Retinal pigment epithelial cell (primary cell): ENCODE results near the gene S100A6.
A peak's percentile ranks its signal among the peaks of the same experiment; 100 is the strongest.

Experiments used
- DNase-seq: peaks from one replicate; pipeline ENCODE4 v3.0.0-alpha.2; 2010; ENCODE audit warnings: low read depth
- H3K4me3 ChIP-seq: 2 replicates; pipeline ENCODE4 v1.5.1; 2011; ENCODE audit warnings: mild to moderate bottlenecking, low read length, control low read depth, moderate library complexity
- TF ChIP-seq, protein P1 (sequence below): conservative IDR thresholded peaks from 2 replicates; pipeline ENCODE4 v1.5.1; 2011; ENCODE audit warnings: low read depth, low read length, control low read depth, inconsistent platforms

S100A6 gene

DNA sequence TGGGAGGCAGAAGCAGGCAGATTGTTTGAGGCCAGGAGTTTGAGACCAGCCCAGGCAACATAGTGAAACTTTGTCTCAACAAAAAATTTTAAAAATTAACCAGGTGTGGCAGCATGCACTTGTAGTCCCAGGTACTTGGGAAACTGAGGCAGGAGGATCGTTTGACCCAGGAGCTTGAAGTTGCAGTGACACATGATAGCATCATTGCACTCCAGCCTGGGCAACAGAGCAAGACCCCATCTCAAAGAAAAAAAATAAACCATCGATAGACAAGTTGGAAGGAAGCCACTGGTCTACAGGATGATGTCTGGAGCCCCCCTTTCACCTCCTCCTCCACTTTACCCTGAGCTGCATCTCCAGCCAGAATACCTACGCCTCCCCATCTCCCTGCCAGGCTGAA lies 16.5 kb downstream of the S100A6 start:
- no peak overlapping the region for H3K4me3 ChIP-seq
- TF ChIP-seq, protein P1, sequence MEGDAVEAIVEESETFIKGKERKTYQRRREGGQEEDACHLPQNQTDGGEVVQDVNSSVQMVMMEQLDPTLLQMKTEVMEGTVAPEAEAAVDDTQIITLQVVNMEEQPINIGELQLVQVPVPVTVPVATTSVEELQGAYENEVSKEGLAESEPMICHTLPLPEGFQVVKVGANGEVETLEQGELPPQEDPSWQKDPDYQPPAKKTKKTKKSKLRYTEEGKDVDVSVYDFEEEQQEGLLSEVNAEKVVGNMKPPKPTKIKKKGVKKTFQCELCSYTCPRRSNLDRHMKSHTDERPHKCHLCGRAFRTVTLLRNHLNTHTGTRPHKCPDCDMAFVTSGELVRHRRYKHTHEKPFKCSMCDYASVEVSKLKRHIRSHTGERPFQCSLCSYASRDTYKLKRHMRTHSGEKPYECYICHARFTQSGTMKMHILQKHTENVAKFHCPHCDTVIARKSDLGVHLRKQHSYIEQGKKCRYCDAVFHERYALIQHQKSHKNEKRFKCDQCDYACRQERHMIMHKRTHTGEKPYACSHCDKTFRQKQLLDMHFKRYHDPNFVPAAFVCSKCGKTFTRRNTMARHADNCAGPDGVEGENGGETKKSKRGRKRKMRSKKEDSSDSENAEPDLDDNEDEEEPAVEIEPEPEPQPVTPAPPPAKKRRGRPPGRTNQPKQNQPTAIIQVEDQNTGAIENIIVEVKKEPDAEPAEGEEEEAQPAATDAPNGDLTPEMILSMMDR, result no peak
- no peak for DNase-seq

DNA sequence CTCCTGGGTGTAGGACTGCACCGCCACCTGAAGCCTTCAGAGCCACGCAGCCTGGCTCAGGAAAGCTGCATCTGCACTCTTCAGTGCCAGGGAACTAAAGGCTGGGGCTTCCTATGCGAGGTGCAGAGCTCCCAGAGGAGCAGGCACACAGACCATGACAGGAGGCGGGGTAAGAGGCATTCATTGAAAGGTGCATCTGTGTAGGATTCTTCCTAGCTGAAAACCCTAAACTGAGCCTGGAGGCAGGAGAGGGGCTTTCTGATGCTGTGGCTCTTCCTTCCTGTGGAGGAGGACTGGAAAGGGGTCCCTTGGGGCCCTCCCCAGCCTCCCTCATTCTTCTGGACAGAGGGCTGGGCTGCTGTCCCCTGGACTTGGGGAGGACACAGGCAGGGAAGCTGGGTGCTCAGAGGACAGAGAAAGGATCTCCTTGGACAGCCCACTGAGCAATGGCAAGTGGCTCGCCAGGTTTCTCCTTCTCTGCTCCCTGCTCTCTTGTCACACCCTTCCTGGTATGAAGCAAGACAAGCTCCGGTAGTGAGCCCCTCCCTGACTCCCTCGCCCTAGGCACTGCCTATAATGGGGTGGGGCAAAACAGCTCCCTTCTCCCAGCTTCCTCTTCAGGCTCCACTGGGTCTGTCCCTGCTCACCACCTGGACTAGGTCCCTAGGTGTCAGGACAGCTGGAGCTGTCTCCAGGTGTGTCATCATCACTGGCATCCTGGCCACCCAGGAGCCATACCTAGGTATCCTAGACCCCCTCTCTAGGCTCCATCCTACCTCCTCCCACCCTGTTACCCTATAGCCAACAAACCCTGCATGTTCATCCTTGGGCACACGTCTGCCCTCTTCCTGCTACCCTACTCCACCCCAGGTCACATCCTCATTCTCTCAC lies 20.0 kb downstream of the S100A6 start:
- TF ChIP-seq, protein P1, result no peak
- no peak for DNase-seq
- no peak overlapping the region for H3K4me3 ChIP-seq

DNA sequence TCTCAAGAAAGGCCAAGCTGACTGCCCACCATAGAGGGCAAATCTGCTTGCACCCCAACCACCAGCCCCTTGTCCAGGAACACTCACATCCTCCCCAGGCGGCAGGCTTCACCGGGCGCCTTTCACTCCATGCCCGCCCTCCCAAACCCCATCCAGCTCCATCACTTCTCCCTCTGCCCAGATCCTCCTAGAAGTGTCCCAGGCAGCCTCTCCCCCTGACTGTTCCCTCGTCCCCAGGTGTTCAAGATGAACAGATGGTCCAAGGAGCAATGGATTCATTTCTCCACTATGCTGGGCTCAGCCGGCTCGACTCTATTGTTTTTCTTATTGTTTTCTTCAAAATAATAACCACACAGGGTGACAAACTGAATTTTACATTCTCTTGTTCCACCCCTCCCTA lies 22.1 kb downstream of the S100A6 start:
- no peak overlapping the region for H3K4me3 ChIP-seq
- TF ChIP-seq, protein P1, result no peak
- DNase-seq, result no peak

DNA sequence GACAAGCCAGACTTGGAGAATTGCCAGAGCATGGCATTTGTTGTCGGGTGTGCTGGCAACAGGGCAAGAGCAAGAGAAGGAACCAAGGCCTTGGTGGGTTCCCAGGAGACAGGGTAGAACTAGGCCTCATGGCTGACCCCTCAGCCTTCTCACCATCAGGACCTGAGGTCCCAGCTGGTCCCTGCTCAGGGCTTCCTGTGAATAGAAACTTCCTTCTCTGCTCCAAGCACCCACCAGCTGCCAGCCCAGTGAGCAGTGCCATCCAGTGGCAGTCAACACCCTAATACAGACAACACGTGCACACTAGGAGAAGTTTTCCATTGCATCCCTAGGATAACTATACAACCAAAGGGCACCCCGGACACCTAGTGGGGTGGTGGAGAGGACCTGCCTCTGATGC lies 22.8 kb downstream of the S100A6 start:
- TF ChIP-seq, protein P1, result peak; percentile 10
- DNase-seq, result no peak
- no peak overlapping the region for H3K4me3 ChIP-seq

DNA sequence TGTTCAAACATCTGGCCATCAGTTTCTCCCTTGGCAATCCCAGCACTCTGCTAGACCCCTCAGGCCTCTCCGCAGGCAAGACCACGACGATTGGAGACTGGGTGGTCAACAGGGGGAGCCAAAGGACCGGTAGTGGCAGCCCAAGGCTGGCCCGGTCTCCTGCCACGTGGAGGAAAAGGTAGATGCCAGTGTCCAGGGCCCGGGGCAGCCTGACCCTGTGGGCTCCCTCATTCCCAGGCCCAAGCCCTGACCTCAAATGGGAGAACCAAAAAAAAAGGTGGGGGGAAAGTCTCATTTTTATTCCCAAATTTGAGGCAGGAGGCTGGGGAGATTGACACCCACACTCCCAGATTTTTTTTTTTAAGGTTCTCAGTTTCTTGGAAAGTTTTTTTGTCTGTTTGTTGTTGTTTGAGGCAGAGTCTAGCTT lies 24.8 kb downstream of the S100A6 start:
- no peak overlapping the region for H3K4me3 ChIP-seq
- DNase-seq, result no peak
- TF ChIP-seq, protein P1, result peak; percentile 92

DNA sequence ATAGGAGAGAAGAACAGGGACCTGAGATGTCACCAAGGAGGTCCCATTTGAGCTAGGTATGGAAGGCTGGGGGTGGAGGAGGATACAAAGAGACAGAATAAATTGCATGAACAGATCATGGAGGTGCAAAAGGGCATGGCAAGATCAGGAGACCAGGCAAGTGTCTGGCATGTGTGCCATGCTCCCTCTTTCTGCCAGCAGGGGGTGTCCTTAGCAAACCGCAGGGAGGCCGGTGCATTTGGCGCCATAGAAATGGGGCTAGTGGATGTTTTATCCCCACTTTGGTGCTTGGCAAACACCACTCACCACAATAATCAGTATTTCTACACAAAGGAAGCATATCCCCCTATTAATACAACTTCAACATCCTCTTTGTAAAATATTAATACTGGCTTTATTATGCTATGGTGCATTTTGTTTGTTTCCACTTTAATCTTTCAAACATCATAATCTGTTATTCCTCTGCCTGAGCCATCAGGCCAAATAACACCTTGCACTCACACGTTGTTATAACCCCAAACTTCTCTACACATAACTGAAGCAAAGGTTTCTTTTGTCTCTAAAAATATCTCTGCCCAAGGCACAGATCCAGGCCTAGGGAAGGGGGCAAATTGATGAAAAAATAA lies 25.9 kb downstream of the S100A6 start:
- no peak for DNase-seq
- H3K4me3 ChIP-seq, result no peak overlapping the region
- TF ChIP-seq, protein P1, result peak; percentile 68
